ENCODE data around the gene ZNF470. TPM values are rescaled to one million over a fixed set of nuclear protein-coding genes. Genes with fewer than 3 reads are reported as not detected.

Gene ZNF470
- total RNA-seq, 1 experiment from 2014 or later, result 5.1 TPM

GRCh38 chr19:56617531-56617930, 50.3 kb downstream of the ZNF470 start:
- Histone ChIP-seq H3K4me3 (ENCODE audit: low read depth, low read length, poor library complexity, severe bottlenecking) (no peak overlapping the region), H3K36me3 (ENCODE audit: insufficient read depth, low read length, poor library complexity, severe bottlenecking) (peaks cover 6% of the 10 kb centered on the region), H3K4me1 (ENCODE audit: insufficient read depth, low read length, poor library complexity, severe bottlenecking) (no peaks in the 10 kb centered on the region), H3K27me3 (replicated peaks; ENCODE audit: insufficient read depth, low read depth, low read length, poor library complexity) (no peaks in the 10 kb centered on the region), H3K9me3 (ENCODE audit: low read depth, low read length, poor library complexity, severe bottlenecking) (peaks cover 13% of the 10 kb centered on the region), H3K27ac (ENCODE audit: low read depth, low read length, poor library complexity, severe bottlenecking) (no peak overlapping the region)
- ChIA-PET CTCF (no interaction called here), POLR2A (ENCODE audit: low non-redundant PET) (no interaction called here)
- no peak for DNase-seq (ENCODE audit: low spot score)
- no TSS peak for BruUV-seq (replicated peaks)
- TF ChIP-seq CTCF (conservative IDR thresholded peaks at IDR 0.05; ENCODE audit: low read depth, low read length) (no peak), EZH2 (IDR thresholded peaks at IDR 0.05; ENCODE audit: borderline replicate concordance, low read depth, low read length, poor library complexity, severe bottlenecking) (no peak)
- intact Hi-C loops (cut with micrococcal nuclease; ENCODE audit: unreplicated experiment), result no loop called here

- H3K9me3 ChIP-seq (ENCODE audit: low read depth, low read length, poor library complexity, severe bottlenecking), result peaks cover 13% of the 10 kb centered on the region
- CTCF ChIA-PET, result no interaction called here
- H3K4me1 ChIP-seq (ENCODE audit: insufficient read depth, low read length, poor library complexity, severe bottlenecking), result no peaks in the 10 kb centered on the region
- DNase-seq (ENCODE audit: low spot score), result no peak
- no TSS peak for BruUV-seq (replicated peaks)
- POLR2A ChIA-PET (ENCODE audit: low non-redundant PET), result no interaction called here
- intact Hi-C loops (cut with micrococcal nuclease; ENCODE audit: unreplicated experiment), result no loop called here
- H3K36me3 ChIP-seq (ENCODE audit: insufficient read depth, low read length, poor library complexity, severe bottlenecking), result peaks cover 12% of the 10 kb centered on the region
- TF ChIP-seq CTCF (conservative IDR thresholded peaks at IDR 0.05; ENCODE audit: low read depth, low read length) (no peak), EZH2 (IDR thresholded peaks at IDR 0.05; ENCODE audit: borderline replicate concordance, low read depth, low read length, poor library complexity, severe bottlenecking) (no peak)
- no peak overlapping the region for H3K27ac ChIP-seq (ENCODE audit: low read depth, low read length, poor library complexity, severe bottlenecking)
- H3K27me3 ChIP-seq (replicated peaks; ENCODE audit: insufficient read depth, low read depth, low read length, poor library complexity), result no peaks in the 10 kb centered on the region
- H3K4me3 ChIP-seq (ENCODE audit: low read depth, low read length, poor library complexity, severe bottlenecking), result no peak overlapping the region
Measured at GRCh38 chr19:56619121-56619520, 51.9 kb downstream of the ZNF470 start.

GRCh38 chr19:56622374-56622773, 55.1 kb downstream of the ZNF470 start:
- CTCF ChIA-PET, result no interaction called here
- TF ChIP-seq EZH2 (IDR thresholded peaks at IDR 0.05; ENCODE audit: borderline replicate concordance, low read depth, low read length, poor library complexity, severe bottlenecking) (no peak), CTCF (conservative IDR thresholded peaks at IDR 0.05; ENCODE audit: low read depth, low read length) (no peak)
- Histone ChIP-seq H3K36me3 (ENCODE audit: insufficient read depth, low read length, poor library complexity, severe bottlenecking) (peaks cover 12% of the 10 kb centered on the region), H3K27ac (ENCODE audit: low read depth, low read length, poor library complexity, severe bottlenecking) (no peak overlapping the region), H3K4me1 (ENCODE audit: insufficient read depth, low read length, poor library complexity, severe bottlenecking) (no peaks in the 10 kb centered on the region), H3K27me3 (replicated peaks; ENCODE audit: insufficient read depth, low read depth, low read length, poor library complexity) (no peaks in the 10 kb centered on the region), H3K4me3 (ENCODE audit: low read depth, low read length, poor library complexity, severe bottlenecking) (no peak overlapping the region), H3K9me3 (ENCODE audit: low read depth, low read length, poor library complexity, severe bottlenecking) (no peaks in the 10 kb centered on the region)
- intact Hi-C loops (cut with micrococcal nuclease; ENCODE audit: unreplicated experiment), result no loop called here
- BruUV-seq (replicated peaks), result no TSS peak
- no peak for DNase-seq (ENCODE audit: low spot score)
- POLR2A ChIA-PET (ENCODE audit: low non-redundant PET), result no interaction called here
